Endodermal cell (in vitro differentiated cells): ENCODE results near the gene IGSF9B. TPM values are rescaled to one million over a fixed set of nuclear protein-coding genes. Genes with fewer than 3 reads are reported as not detected.
A peak's percentile ranks its signal among the peaks of the same experiment; 100 is the strongest.

Experiments
- DNase-seq: peaks from one replicate; pipeline ENCODE4 v3.0.0-alpha.2; 2017
- H3K27ac ChIP-seq: 2 replicates; pipeline ENCODE4 v1.5.1; 2013; ENCODE audit warnings: mild to moderate bottlenecking, low read depth, low read length, moderate library complexity
- H3K27me3 ChIP-seq: 2 replicates; pipeline ENCODE4 v1.6.1; 2013; ENCODE audit warnings: mild to moderate bottlenecking, low read length, moderate library complexity; ENCODE audit not compliant: insufficient read depth, control insufficient read depth, poor library complexity, severe bottlenecking
- H3K36me3 ChIP-seq: 2 replicates; pipeline ENCODE4 v1.7.0; 2013; ENCODE audit warnings: mild to moderate bottlenecking, low read length, moderate library complexity; ENCODE audit not compliant: control insufficient read depth, insufficient read depth
- H3K4me1 ChIP-seq: one replicate; pipeline ENCODE4 v1.7.0; 2013; ENCODE audit warnings: low read length; ENCODE audit not compliant: control insufficient read depth, insufficient read depth
- H3K4me3 ChIP-seq: 2 replicates; pipeline ENCODE4 v1.5.1; 2013; ENCODE audit warnings: mild to moderate bottlenecking, low read length, moderate library complexity
- H3K9ac ChIP-seq: 2 replicates; pipeline ENCODE4 v1.6.1; 2013; ENCODE audit warnings: mild to moderate bottlenecking, low read length, moderate library complexity; ENCODE audit not compliant: poor library complexity, severe bottlenecking; ENCODE audit errors: extremely low read depth
- H3K9me3 ChIP-seq: 2 replicates; pipeline ENCODE4 v1.6.1; 2013; ENCODE audit warnings: mild to moderate bottlenecking, low read length, moderate library complexity; ENCODE audit not compliant: control insufficient read depth
- H3K27ac Mint-ChIP-seq: 2 replicates; pipeline ENCODE4 v1.8.0; 2020; ENCODE audit warnings: mixed read lengths
- H3K27me3 Mint-ChIP-seq: 2 replicates; pipeline ENCODE4 v1.8.0; 2021; ENCODE audit warnings: mild to moderate bottlenecking, mixed read lengths; ENCODE audit not compliant: insufficient read depth
- H3K36me3 Mint-ChIP-seq: 2 replicates; pipeline ENCODE4 v1.8.0; 2020; ENCODE audit warnings: low read depth, mixed read lengths
- H3K4me1 Mint-ChIP-seq: 2 replicates; pipeline ENCODE4 v1.8.0; 2020; ENCODE audit warnings: mixed read lengths
- H3K4me3 Mint-ChIP-seq: 2 replicates; pipeline ENCODE4 v1.8.0; 2020; ENCODE audit warnings: mild to moderate bottlenecking, moderate library complexity, mixed read lengths
- H3K9me3 Mint-ChIP-seq: 2 replicates; pipeline ENCODE4 v1.8.0; 2020; ENCODE audit warnings: mild to moderate bottlenecking, mixed read lengths
- WGBS, 2 experiments: methylation state at CpG; one replicate each; pipeline versions ENCODE4 v1.1.5 to v1.1.7; 2013; ENCODE audit warnings: missing lambda C conversion rate in 2 of 2, mixed read lengths in 1 of 2; ENCODE audit not compliant: insufficient coverage in 1 of 2, insufficient read length in 1 of 2; 5-methylcytosine and 5-hydroxymethylcytosine counted together
- total RNA-seq, 2 donors: library from RNA; stranded (reverse); fragmentation: NEBNext Ultra II Directional in 1 of 2; extraction: Animal tissue kit (Norgen Biotek cat#: 25700) in 1 of 2; gene quantifications; 2 replicates in 1 of 2; 3 replicates in 1 of 2; pipeline ENCODE4 v1.2.1, GENCODE V29; 2021
- TF ChIP-seq, protein P1 (sequence below): fragments of 200-600 bp; sonication (generic); conservative IDR thresholded peaks from 2 replicates; pipeline ENCODE4 v1.5.0; 2021; ENCODE audit warnings: antibody characterized with exemption, mild to moderate bottlenecking

IGSF9B gene
- total RNA-seq, 2 donors from 2014 or later = 14.1 to 23.0 TPM

DNA sequence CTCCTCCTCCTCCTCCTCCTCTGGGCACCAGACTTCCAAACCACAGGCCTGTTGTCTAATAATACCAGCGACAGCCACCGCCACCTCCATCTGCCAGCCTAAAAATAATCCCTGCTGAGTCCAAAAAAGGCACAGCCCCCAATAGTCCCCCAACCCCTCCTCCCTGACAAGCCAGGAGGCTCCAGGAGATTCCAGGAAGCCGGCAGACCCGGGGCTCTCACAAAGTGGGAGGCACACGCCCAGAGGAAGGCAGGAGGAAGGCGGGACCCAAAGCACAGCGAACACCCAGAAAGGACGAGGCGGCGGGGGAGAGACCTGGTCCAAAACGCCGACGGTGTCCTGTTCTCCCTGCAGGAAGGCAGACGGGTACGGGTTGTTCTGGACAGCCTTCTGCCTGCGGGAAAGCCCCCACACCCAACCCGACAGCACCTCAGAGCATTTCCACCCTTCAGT lies 5.9 kb downstream of the IGSF9B start:
- H3K4me1 ChIP-seq = peaks cover 4% of the 10 kb centered on the region
- peaks cover 28% of the 10 kb centered on the region for H3K27me3 Mint-ChIP-seq

DNA sequence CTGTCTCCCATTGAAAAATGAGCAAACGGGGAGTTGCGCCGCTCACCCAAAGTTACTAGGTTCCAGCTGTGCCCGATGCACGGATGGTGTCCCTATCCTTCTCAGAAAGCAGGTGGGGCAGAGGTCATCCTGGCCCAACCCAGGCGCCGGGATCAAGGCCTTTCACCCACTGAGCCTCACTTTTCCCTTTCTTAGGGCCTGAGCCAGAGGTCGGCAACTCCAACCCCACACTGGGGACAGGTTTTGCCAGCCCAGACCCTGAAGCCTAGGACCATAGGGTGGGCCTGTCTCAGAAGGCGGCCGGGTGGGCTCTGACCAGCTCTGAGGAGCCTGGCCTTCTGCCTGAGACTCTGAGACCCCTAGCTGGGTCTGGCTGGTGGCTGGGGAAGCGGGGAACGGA lies 6.3 kb downstream of the IGSF9B start:
- Mint-ChIP-seq H3K4me1 (peaks cover 30% of the 10 kb centered on the region), H3K9me3 (no peaks in the 10 kb centered on the region), H3K27me3 (peaks cover 25% of the 10 kb centered on the region), H3K36me3 (no peaks in the 10 kb centered on the region), H3K4me3 (no peak overlapping the region), H3K27ac (no peak overlapping the region)
- Histone ChIP-seq H3K9me3 (no peaks in the 10 kb centered on the region), H3K4me3 (no peak overlapping the region), H3K9ac (no peak overlapping the region), H3K27ac (no peak overlapping the region), H3K27me3 (peaks cover 28% of the 10 kb centered on the region), H3K36me3 (no peaks in the 10 kb centered on the region), H3K4me1 (peaks cover 4% of the 10 kb centered on the region)
- TF ChIP-seq, protein P1, sequence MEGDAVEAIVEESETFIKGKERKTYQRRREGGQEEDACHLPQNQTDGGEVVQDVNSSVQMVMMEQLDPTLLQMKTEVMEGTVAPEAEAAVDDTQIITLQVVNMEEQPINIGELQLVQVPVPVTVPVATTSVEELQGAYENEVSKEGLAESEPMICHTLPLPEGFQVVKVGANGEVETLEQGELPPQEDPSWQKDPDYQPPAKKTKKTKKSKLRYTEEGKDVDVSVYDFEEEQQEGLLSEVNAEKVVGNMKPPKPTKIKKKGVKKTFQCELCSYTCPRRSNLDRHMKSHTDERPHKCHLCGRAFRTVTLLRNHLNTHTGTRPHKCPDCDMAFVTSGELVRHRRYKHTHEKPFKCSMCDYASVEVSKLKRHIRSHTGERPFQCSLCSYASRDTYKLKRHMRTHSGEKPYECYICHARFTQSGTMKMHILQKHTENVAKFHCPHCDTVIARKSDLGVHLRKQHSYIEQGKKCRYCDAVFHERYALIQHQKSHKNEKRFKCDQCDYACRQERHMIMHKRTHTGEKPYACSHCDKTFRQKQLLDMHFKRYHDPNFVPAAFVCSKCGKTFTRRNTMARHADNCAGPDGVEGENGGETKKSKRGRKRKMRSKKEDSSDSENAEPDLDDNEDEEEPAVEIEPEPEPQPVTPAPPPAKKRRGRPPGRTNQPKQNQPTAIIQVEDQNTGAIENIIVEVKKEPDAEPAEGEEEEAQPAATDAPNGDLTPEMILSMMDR = no peak
- WGBS, 2 experiments = 85 to 97% methylated on average over 11 to 12 of the region's 12 CpGs
- DNase-seq = no peak

More for the DNA sequence above, 5.9 kb downstream of the IGSF9B start:
- no peaks in the 10 kb centered on the region for H3K9me3 Mint-ChIP-seq
- DNase-seq = peak; percentile 75
- Histone ChIP-seq H3K27me3 (peaks cover 31% of the 10 kb centered on the region), H3K36me3 (no peaks in the 10 kb centered on the region), H3K27ac (no peak overlapping the region), H3K4me3 (no peak overlapping the region), H3K9me3 (no peaks in the 10 kb centered on the region), H3K9ac (no peak overlapping the region)
- H3K4me3 Mint-ChIP-seq = peak overlapping the region; percentile 31
- peaks cover 30% of the 10 kb centered on the region for H3K4me1 Mint-ChIP-seq
- no peaks in the 10 kb centered on the region for H3K36me3 Mint-ChIP-seq
- no peak overlapping the region for H3K27ac Mint-ChIP-seq
- TF ChIP-seq, protein P1 = no peak
- WGBS, 2 experiments = 48 to 72% methylated on average over 5 to 17 of the region's 17 CpGs

DNA sequence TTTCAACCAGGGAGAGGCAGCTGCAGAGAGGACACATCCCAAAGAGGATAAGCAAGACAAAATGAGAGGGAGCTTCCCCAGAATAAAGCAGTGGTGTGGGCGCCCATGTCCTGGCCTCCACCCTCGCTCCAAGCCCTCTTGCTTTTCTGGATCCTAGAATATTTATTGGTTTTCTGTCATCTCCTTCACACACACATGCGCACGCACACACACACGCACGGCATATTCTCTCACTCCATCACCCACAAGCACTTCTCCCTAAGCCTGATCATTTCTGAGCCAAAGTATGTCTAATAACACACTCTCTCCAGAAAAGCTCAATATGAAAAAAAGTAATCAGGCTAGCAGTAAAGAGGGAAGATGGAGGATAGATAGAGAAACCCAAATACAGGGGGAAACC lies 7.6 kb downstream of the IGSF9B start:
- 97 to 100% methylated on average over 2 to 6 of the region's 6 CpGs for WGBS, 2 experiments
- no peak overlapping the region for H3K9ac ChIP-seq
- H3K4me3 ChIP-seq = no peak overlapping the region
- no peaks in the 10 kb centered on the region for H3K9me3 Mint-ChIP-seq
- peaks cover 12% of the 10 kb centered on the region for H3K27me3 Mint-ChIP-seq
- peaks cover 4% of the 10 kb centered on the region for H3K4me1 ChIP-seq
- H3K36me3 Mint-ChIP-seq = no peaks in the 10 kb centered on the region
- H3K27ac Mint-ChIP-seq = no peak overlapping the region
- no peak for DNase-seq
- H3K9me3 ChIP-seq = no peaks in the 10 kb centered on the region
- peaks cover 15% of the 10 kb centered on the region for H3K27me3 ChIP-seq
- peaks cover 29% of the 10 kb centered on the region for H3K4me1 Mint-ChIP-seq
- TF ChIP-seq, protein P1 = no peak
- no peak overlapping the region for H3K4me3 Mint-ChIP-seq
- H3K27ac ChIP-seq = no peak overlapping the region
- no peaks in the 10 kb centered on the region for H3K36me3 ChIP-seq
